Ovary (tissue), 3 donors: ENCODE data around the gene BTNL9.

ENCODE experiments used
- CTCF ChIP-seq, 3 donors: fragments of 450-650 bp in 2 of 3; fragments of 200-600 bp in 1 of 3; IDR thresholded peaks; one replicate each; pipeline versions ENCODE4 v1.5.1 to v1.8.0; 2016 to 2022; ENCODE audit warnings: antibody characterized with exemption in 3 of 3, mild to moderate bottlenecking in 1 of 3
- EP300 ChIP-seq: sonication (generic); formaldehyde crosslinking; IDR thresholded peaks from one replicate; pipeline ENCODE4 v1.6.1; 2017; ENCODE audit warnings: antibody characterized with exemption
- POLR2A ChIP-seq: fragments of 450-650 bp; IDR thresholded peaks from one replicate; pipeline ENCODE4 v1.6.1; 2017; ENCODE audit warnings: antibody characterized with exemption, mild to moderate bottlenecking, moderate library complexity
- donor health status: DM: no; HTN: no; CAD: no.

- TF ChIP-seq CTCF (IDR thresholded peaks at IDR 0.05) (no peak), EP300 (no peak), POLR2A (no peak)
Observed at GRCh38 chr5:181108578-181109165, 68.6 kb downstream of the BTNL9 start.
